Sigmoid colon (tissue), 7 donors: Measurements from ENCODE around the gene RAF1. TPM values are rescaled to one million over a fixed set of nuclear protein-coding genes. Genes with fewer than 3 reads are reported as not detected.

Experiments
- DNase-seq: peaks from one replicate; pipeline ENCODE4 v3.0.0-alpha.2; 2019
- H3K27ac ChIP-seq, 4 donors: fragments of 200-600 bp; sonication (generic); one replicate each; pipeline ENCODE4 v1.5.1; 2016 to 2019; ENCODE audit warnings: mild to moderate bottlenecking in 1 of 4
- H3K27me3 ChIP-seq, 3 donors: fragments of 200-600 bp; sonication (generic); one replicate each; pipeline ENCODE4 v1.5.1; 2019; ENCODE audit warnings: mild to moderate bottlenecking in 1 of 3
- H3K36me3 ChIP-seq, 4 donors: fragments of 200-600 bp; sonication (generic); one replicate each; pipeline ENCODE4 v1.5.1; 2016 to 2019
- H3K4me1 ChIP-seq, 4 donors: fragments of 200-600 bp; sonication (generic); one replicate each; pipeline ENCODE4 v1.5.1; 2017 to 2019
- H3K4me3 ChIP-seq, 4 donors: fragments of 200-600 bp; sonication (generic); one replicate each; pipeline ENCODE4 v1.5.1; 2017 to 2019; ENCODE audit warnings: mild to moderate bottlenecking in 2 of 4, moderate library complexity in 1 of 4
- H3K9me3 ChIP-seq, 4 donors: fragments of 200-600 bp in 3 of 4; sonication (generic) in 3 of 4; one replicate each; pipeline versions ENCODE4 v1.5.1 to v1.6.1; 2013 to 2019
- EP300 ChIP-seq, 4 donors: sonication (generic); formaldehyde crosslinking; IDR thresholded peaks; one replicate each; pipeline ENCODE4 v1.6.1; 2017; ENCODE audit warnings: antibody characterized with exemption in 4 of 4
- POLR2A ChIP-seq, 2 donors: fragments of 450-650 bp; IDR thresholded peaks; one replicate each; pipeline ENCODE4 v1.6.1; 2016; ENCODE audit warnings: antibody characterized with exemption in 2 of 2, mild to moderate bottlenecking in 2 of 2, moderate library complexity in 2 of 2
- POLR2AphosphoS5 ChIP-seq, 4 donors: sonication (generic); formaldehyde crosslinking; IDR thresholded peaks; one replicate each; pipeline ENCODE4 v1.6.1; 2017; ENCODE audit warnings: antibody characterized with exemption in 4 of 4
- WGBS, 2 donors: extraction: QIAGEN DNeasy Blood & Tissue Kit; methylation state at CpG; one replicate each; pipeline ENCODE4 v1.1.7; 2013; 5-methylcytosine and 5-hydroxymethylcytosine counted together
- intact Hi-C: fragments of 100-400 bp; cut with DNase I; formaldehyde crosslinking; loops from one replicate; pipeline ENCODE4 v1.15.1; 2023
- polyA plus RNA-seq, 3 donors: library from polyadenylated mRNA; stranded (reverse); fragments of 200-250 nt; gene quantifications; one replicate each; pipeline ENCODE4 v1.2.3, GENCODE V29; 2013
- total RNA-seq, 4 donors: library from RNA; depleted of rRNA; stranded (reverse); fragments of >200 nt; gene quantifications; one replicate each; pipeline ENCODE4 v1.1.0, GENCODE V29; 2016
- TF ChIP-seq, protein P1 (sequence below), 4 experiments: fragments of 450-650 bp in 3 of 4; fragments of 200-600 bp in 1 of 4; IDR thresholded peaks; one replicate each; pipeline ENCODE4 v1.5.1; 2016 to 2019; ENCODE audit warnings: antibody characterized with exemption in 4 of 4, mild to moderate bottlenecking in 3 of 4, moderate library complexity in 2 of 4
- donor health status: healthy with polysubstance abuse.
- donor health status: Bipolar disorder and iron deficiency.
- donor health status: healthy.

Gene RAF1
- total and polyA plus RNA-seq, 7 donors = 45.0 to 101 (median 83.8) TPM

DNA sequence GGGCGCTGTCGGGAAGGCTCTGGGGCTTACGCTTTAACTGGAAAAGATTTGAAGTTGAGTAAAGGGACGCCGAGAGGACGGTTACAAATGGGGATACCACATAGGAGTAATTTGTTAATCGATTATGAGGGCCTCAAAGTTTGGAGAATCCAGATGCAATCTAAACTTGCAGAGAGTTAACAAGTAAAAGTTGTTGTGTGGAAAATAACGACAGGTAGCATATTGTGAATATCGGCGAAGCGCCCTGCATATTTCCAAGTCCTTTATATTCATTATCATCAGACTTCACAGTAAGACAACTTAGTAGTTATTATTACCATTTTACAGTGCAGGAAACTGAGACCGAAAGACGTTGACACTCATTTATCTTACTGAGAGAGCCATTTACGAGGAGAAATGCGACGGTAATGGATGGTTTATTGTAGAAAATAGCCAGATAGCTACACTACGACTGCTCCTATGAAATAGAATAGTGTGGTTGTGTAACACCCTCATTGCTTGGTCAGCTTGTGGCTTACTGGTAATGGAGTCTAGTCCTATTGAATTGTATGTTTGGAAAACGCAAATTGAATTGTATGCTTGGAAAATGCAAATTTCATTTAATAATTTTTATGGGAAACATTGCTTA is 106.3 kb downstream of the RAF1 start:
- intact Hi-C loops = loop anchor here (2.0 to 5.0 kb wide), 4 partner anchors 70 to 285 kb away; partner anchors contain the start of gene RPL32
- Histone ChIP-seq H3K4me1 (peaks cover 0 to 65% (median 44%) of the 10 kb centered on the region in 4 donors), H3K27me3 (peaks cover 0 to 18% (median 8%) of the 10 kb centered on the region in 3 donors), H3K4me3 (peak overlapping the region; percentile 75 to 94 (median 78)), H3K9me3 (no peaks in the 10 kb centered on the region), H3K36me3 (no peaks in the 10 kb centered on the region), H3K27ac (peak overlapping the region; percentile 94 to 99 (median 96))
- whole genome bisulfite sequencing, 2 donors = 1 to 2% methylated on average over 18 of the region's 18 CpGs
- no peak for TF ChIP-seq EP300 (IDR thresholded peaks at IDR 0.05)
- TF ChIP-seq POLR2AphosphoS5 (IDR thresholded peaks at IDR 0.05) = peak in 1 of 4 donors; percentile 3
- no peak for DNase-seq

DNA sequence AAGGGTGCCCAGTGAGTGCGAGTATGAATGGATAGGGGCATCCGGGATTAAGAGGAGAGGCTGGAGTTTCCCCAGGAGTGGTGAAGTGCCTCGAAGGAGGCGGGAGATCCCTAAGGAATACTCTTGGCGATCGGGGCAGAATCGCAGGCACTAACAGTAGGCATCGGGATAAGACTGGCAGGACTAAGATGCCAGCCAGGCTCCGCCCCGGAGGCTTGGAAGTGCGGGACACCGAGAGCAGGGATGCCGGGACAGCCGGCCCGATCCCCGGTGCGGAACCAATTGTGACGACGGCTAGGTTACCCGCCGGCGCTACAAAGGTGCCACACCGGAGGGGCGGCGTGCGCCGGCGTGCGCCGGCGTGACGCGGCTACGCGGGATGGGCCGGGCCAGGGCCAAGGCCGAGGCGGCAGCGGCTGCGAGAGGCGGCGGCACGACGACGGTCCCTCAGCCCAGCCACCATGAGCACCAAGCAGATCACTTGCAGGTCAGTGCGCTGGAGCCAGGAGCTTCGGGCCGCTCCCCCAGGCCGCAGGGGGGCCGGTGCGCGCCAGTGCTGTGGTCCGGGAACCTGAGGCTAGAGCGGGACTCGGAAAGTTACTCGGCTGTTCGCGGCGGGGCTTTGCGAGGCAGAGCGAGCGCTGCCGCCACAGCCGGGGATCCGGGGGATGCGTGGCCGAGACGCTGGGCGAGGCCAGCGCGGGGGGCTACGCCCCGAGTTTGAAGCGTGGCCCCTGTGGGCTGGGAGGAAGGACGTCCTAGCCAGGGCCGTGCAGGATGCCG is 107.0 kb downstream of the RAF1 start, which contains the start of gene MKRN2:
Gene MKRN2 (plus strand): TSS at position 398 of the 783 bp plus-strand sequence. CDS start 64 bp downstream, at position 462.
- peak within 1 kb of the TSS; percentile 94 to 99 (median 96) for H3K27ac ChIP-seq
- DNase-seq = peak; percentile 93
- H3K4me3 ChIP-seq = peak within 1 kb of the TSS; percentile 75 to 94 (median 78)
- intact Hi-C loops = loop anchor here (2.0 to 5.0 kb wide), 4 partner anchors 70 to 285 kb away; partner anchors contain the start of gene RPL32
- no peaks in the 10 kb centered on the region for H3K9me3 ChIP-seq
- H3K4me1 ChIP-seq = peaks cover 0 to 58% (median 42%) of the 10 kb centered on the region in 4 donors
- WGBS, 2 donors = 0% methylated on average over 77 of the region's 77 CpGs
- H3K27me3 ChIP-seq = peaks cover 0 to 18% (median 8%) of the 10 kb centered on the region in 3 donors
- no peaks in the 10 kb centered on the region for H3K36me3 ChIP-seq
- TF ChIP-seq, protein P1, sequence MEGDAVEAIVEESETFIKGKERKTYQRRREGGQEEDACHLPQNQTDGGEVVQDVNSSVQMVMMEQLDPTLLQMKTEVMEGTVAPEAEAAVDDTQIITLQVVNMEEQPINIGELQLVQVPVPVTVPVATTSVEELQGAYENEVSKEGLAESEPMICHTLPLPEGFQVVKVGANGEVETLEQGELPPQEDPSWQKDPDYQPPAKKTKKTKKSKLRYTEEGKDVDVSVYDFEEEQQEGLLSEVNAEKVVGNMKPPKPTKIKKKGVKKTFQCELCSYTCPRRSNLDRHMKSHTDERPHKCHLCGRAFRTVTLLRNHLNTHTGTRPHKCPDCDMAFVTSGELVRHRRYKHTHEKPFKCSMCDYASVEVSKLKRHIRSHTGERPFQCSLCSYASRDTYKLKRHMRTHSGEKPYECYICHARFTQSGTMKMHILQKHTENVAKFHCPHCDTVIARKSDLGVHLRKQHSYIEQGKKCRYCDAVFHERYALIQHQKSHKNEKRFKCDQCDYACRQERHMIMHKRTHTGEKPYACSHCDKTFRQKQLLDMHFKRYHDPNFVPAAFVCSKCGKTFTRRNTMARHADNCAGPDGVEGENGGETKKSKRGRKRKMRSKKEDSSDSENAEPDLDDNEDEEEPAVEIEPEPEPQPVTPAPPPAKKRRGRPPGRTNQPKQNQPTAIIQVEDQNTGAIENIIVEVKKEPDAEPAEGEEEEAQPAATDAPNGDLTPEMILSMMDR (IDR thresholded peaks at IDR 0.05) = no peak
- TF ChIP-seq POLR2A (IDR thresholded peaks at IDR 0.05) (peak; percentile 87 to 92), EP300 (IDR thresholded peaks at IDR 0.05) (no peak), POLR2AphosphoS5 (IDR thresholded peaks at IDR 0.05) (peak; percentile 98 to 99 (median 99))

DNA sequence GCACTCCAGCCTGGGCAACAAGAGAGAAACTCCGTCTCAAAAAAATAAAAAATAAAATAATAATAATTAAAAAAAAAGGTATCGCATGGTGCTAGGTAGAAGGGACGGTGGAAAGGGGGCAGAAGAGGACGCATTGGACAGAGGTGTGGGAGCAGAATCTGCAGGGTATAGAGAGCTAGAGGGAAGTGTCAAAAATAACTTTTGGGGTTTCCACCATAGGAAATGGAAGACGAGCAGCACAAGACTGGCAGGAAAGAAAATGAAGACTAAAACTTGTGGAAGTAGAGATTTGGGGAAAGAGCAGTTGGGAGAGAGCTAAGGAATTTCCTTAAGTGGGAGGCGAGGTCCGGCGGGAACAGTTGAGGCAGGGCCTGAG is 107.6 kb downstream of the RAF1 start:
- Histone ChIP-seq H3K4me1 (peaks cover 0 to 56% (median 40%) of the 10 kb centered on the region in 4 donors), H3K27ac (peak overlapping the region; percentile 94 to 99 (median 96)), H3K9me3 (no peaks in the 10 kb centered on the region), H3K27me3 (peaks cover 0 to 18% (median 8%) of the 10 kb centered on the region in 3 donors), H3K36me3 (no peaks in the 10 kb centered on the region), H3K4me3 (peak overlapping the region; percentile 75 to 94 (median 78))
- DNase-seq = no peak
- WGBS, 2 donors = 3 to 4% methylated on average over 8 of the region's 8 CpGs
- intact Hi-C loops = loop anchor here (2.0 to 5.0 kb wide), 4 partner anchors 69 to 286 kb away; partner anchors contain the start of gene RPL32
- TF ChIP-seq EP300 (IDR thresholded peaks at IDR 0.05) (no peak), POLR2A (IDR thresholded peaks at IDR 0.05) (no peak), POLR2AphosphoS5 (IDR thresholded peaks at IDR 0.05) (no peak)
- TF ChIP-seq, protein P1 (IDR thresholded peaks at IDR 0.05) = no peak

DNA sequence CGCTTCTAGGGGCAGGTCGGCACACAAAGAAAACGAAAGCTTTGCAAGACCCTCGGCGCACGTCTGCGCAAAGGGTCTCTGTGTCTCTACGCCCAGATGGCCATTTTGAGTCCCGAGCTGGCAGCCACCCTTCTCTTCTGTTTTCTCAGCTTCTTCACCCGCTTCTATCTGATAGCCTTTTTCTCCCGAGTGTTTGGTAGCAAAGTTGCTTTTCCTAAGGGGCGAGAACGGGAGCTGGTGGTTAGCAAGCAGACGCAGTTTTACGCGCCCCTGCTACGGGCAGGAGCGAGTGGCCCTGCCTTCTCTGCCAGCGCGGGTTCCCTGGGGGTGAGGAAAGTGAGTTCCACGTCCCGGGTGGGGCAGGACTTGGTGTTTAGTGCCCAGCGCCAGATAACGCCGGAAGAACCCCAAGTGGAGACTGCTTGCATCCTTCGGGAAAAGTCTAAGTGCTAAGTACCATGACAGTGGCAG is 110.0 kb downstream of the RAF1 start:
- Histone ChIP-seq H3K27me3 (peaks cover 0 to 18% (median 8%) of the 10 kb centered on the region in 3 donors), H3K4me3 (peak overlapping the region; percentile 20 to 51 (median 38)), H3K9me3 (no peaks in the 10 kb centered on the region), H3K36me3 (no peaks in the 10 kb centered on the region), H3K4me1 (peaks cover 0 to 32% (median 30%) of the 10 kb centered on the region in 4 donors), H3K27ac (peak overlapping the region in 2 of 4 donors; percentile 27 to 44)
- TF ChIP-seq POLR2A (IDR thresholded peaks at IDR 0.05) (no peak), POLR2AphosphoS5 (IDR thresholded peaks at IDR 0.05) (peak in 1 of 4 donors; percentile 55), EP300 (IDR thresholded peaks at IDR 0.05) (no peak)
- TF ChIP-seq, protein P1 (IDR thresholded peaks at IDR 0.05) = no peak
- WGBS, 2 donors = 2 to 3% methylated on average over 26 of the region's 26 CpGs
- intact Hi-C loops = no loop called here
- DNase-seq = no peak
